ENCODE results near the gene FBXW12.
A peak's percentile ranks its signal among the peaks of the same experiment; 100 is the strongest.

The FBXW12 gene

DNA sequence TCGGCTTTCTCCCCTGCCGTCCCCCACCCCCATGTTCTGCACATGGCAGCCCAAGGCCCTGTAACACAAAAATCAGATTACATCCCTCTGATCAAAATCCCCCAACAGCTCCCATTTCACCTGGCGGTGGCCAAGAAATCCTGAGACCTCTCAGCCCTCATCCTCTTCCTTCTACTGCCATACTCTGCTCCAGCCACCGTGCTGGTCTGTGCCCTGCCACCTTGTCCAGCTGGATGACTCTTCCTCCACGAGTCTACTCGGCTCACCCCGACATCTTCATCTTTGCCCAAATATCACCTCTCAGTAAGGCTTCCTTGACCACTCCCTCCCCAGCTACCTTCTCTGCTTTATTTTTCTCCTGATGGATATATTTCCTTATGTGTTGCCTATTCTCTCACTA lies 64.8 kb downstream of the FBXW12 start:
- Mint-ChIP-seq H3K27ac (no peak overlapping the region), H3K4me1 (peaks cover 6 to 19% of the 10 kb centered on the region in 2 donors), H3K27me3 (no peaks in the 10 kb centered on the region), H3K9me3 (no peaks in the 10 kb centered on the region), H3K4me3 (no peak overlapping the region), H3K36me3 (peaks cover 19 to 47% of the 10 kb centered on the region in 2 donors)
- no peak for DNase-seq
- ATAC-seq (replicated peaks), result no peak

DNA sequence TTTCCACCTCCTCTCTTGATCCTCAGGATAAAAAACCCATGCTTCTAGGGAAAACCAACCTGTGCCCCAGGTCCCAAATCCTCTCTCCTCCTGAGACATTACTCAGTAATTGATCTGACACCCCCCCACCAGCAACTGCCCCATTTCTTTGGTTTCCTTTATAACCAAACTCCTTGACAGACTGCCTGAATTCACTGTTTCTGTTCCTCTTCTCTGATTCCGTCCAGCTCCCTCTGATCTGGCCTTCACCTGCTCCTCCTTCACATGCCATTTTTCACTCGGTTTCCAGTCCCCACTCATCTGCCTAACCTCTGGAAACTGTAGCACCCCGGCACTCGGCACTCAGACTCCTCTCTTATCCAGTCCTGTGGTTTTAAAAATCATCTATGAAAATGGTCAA lies 65.8 kb downstream of the FBXW12 start:
- DNase-seq, result no peak
- Mint-ChIP-seq H3K4me1 (peaks cover 6 to 19% of the 10 kb centered on the region in 2 donors), H3K4me3 (peak overlapping the region in 1 of 2 donors; percentile 21), H3K27me3 (no peaks in the 10 kb centered on the region), H3K9me3 (no peaks in the 10 kb centered on the region), H3K27ac (peak overlapping the region; percentile 7), H3K36me3 (peaks cover 20 to 46% of the 10 kb centered on the region in 2 donors)
- ATAC-seq (replicated peaks), result no peak

- no peaks in the 10 kb centered on the region for H3K9me3 Mint-ChIP-seq
- peak; percentile 97 for DNase-seq
- peaks cover 6 to 21% of the 10 kb centered on the region in 2 donors for H3K4me1 Mint-ChIP-seq
- peak within 1 kb of the TSS; percentile 97 for H3K27ac Mint-ChIP-seq
- H3K4me3 Mint-ChIP-seq, result peak within 1 kb of the TSS; percentile 96 to 100
- H3K36me3 Mint-ChIP-seq, result peaks cover 14 to 38% of the 10 kb centered on the region in 2 donors
- ATAC-seq (replicated peaks), result peak; percentile 97 to 98
- no peaks in the 10 kb centered on the region for H3K27me3 Mint-ChIP-seq
Observed at GRCh38 chr3:48439820-48440589, 68.0 kb downstream of the FBXW12 start, which contains the start of the genes CCDC51 and TMA7. Gene CCDC51 (minus strand): TSS chr3:48440119. CDS start chr3:48435128, 4,991 bp downstream. Gene TMA7 (plus strand): TSS chr3:48440257. CDS start chr3:48440297, 40 bp downstream.

DNA sequence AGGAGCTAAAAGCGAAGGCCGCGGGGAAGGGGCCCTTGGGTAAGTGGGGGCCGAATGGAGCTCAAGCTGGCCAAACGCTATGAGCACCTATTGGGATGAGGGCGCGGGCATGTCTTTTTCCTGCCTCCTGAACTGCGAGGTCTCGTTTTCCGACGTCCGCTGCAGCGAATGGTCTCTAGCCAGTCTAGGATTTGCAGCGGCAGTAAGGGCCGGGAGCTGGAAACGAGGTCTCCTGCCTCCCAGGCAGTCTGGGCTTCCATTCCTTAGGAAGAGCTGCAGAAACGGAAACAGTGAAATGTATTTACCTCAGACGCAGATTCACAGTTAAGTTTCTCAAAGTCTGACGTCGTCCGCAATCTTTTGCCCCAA lies 68.6 kb downstream of the FBXW12 start:
- peak; percentile 3 to 5 for ATAC-seq (replicated peaks)
- H3K36me3 Mint-ChIP-seq, result peaks cover 14 to 38% of the 10 kb centered on the region in 2 donors
- peak overlapping the region; percentile 97 for H3K27ac Mint-ChIP-seq
- peaks cover 8 to 21% of the 10 kb centered on the region in 2 donors for H3K4me1 Mint-ChIP-seq
- H3K9me3 Mint-ChIP-seq, result no peaks in the 10 kb centered on the region
- peak overlapping the region; percentile 96 to 100 for H3K4me3 Mint-ChIP-seq
- H3K27me3 Mint-ChIP-seq, result no peaks in the 10 kb centered on the region
- DNase-seq, result no peak

DNA sequence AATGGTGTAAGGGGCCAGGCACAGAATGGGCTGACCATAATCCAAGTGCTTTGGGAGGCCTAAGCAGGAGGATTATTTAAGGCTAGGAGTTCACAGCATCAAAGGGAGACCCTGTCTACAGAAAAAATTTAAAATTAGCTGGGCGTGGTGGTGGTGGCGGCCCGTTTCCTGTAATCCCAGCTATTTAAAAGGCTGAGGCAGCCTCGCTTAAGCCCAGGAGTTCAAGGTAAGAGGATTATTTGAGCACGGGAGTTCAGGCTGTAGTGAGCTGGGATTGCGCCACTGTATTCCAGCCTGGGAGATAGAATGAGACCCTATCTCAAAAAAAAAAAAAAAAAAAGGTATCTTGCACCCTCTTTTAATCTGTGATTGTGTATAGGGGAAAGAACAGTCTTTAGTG lies 69.9 kb downstream of the FBXW12 start:
- peak overlapping the region; percentile 4 for H3K27ac Mint-ChIP-seq

More for the DNA sequence above, 69.9 kb downstream of the FBXW12 start:
- Mint-ChIP-seq H3K4me3 (peak overlapping the region; percentile 96 to 100), H3K9me3 (no peaks in the 10 kb centered on the region), H3K4me1 (peaks cover 19 to 30% of the 10 kb centered on the region in 2 donors), H3K27me3 (no peaks in the 10 kb centered on the region), H3K36me3 (peaks cover 17 to 43% of the 10 kb centered on the region in 2 donors)
- DNase-seq (no peak), ATAC-seq (replicated peaks) (no peak)
